HepG2 (cell line): ENCODE measurements around the gene ABI3. TPM values are rescaled to one million over a fixed set of nuclear protein-coding genes. Genes with fewer than 3 reads are reported as not detected.

Experiments
- ATAC-seq: fragments of 200-7000 bp; cut with Tn5 transposase; 3 replicates; pipeline ENCODE4 v1.9.1; 2020; ENCODE audit warnings: mild to moderate bottlenecking, moderate library complexity
- BruUV-seq: library from RNA; stranded (reverse); fragments of 400-500 nt; replicated peaks from 2 replicates; lab custom pipeline; 2021; lab: Mats Ljungman, UMichigan
- CTCF ChIA-PET: fragments of 300-600 bp; formaldehyde crosslinking; extraction: SDS; loops from one replicate; lab custom pipeline; 2021; ENCODE audit warnings: low total read pairs, inconsistent platforms, low intra/inter-chr PET ratio; lab: Yijun Ruan, JAX
- POLR2A ChIA-PET: fragments of 350-600 bp; sonication (Branson Sonifier 250); formaldehyde crosslinking; loops from one replicate; lab custom pipeline; 2020; ENCODE audit warnings: antibody characterized with exemption, inconsistent platforms; lab: Yijun Ruan, JAX
- DNase-seq: peaks from one replicate; pipeline ENCODE4 v3.0.0-alpha.2; 2015; ENCODE audit warnings: low spot score
- FAIRE-seq: peaks from 3 replicates; lab custom pipeline; 2011; peaks lifted over from hg19 to GRCh38; lab: Jason Lieb, UNC
- H2AFZ ChIP-seq: one replicate; pipeline ENCODE4 v1.6.1; 2011; ENCODE audit warnings: low read length, inconsistent platforms
- H3K27ac ChIP-seq: fragments of 300-600 bp; 3 replicates; pipeline ENCODE4 v1.8.0; 2011; ENCODE audit warnings: mixed run types, mild to moderate bottlenecking, mixed read lengths, low read length, inconsistent platforms; ENCODE audit not compliant: insufficient read depth; ENCODE audit errors: extremely low read length
- H3K27me3 ChIP-seq, 2 experiments: fragments of 200-600 bp in 1 of 2; 2 replicates in 1 of 2; 3 replicates in 1 of 2; pipeline versions ENCODE4 v1.6.0 to v1.8.0; 2011; ENCODE audit warnings: low read length in 2 of 2, mild to moderate bottlenecking in 2 of 2, moderate library complexity in 2 of 2, inconsistent platforms in 1 of 2; ENCODE audit not compliant: insufficient read depth in 2 of 2, control insufficient read depth in 1 of 2
- H3K36me3 ChIP-seq, 2 experiments: fragments of 200-600 bp in 1 of 2; replicated peaks in 1 of 2; 2 replicates in 1 of 2; 3 replicates in 1 of 2; pipeline versions ENCODE4 v1.5.1 to v1.8.0; 2011; ENCODE audit warnings: low read length in 2 of 2, inconsistent platforms in 1 of 2; ENCODE audit not compliant: insufficient read depth in 2 of 2, control insufficient read depth in 1 of 2
- H3K4me1 ChIP-seq: 2 replicates; pipeline ENCODE4 v1.5.1; 2012; ENCODE audit warnings: low read length, inconsistent platforms; ENCODE audit not compliant: insufficient read depth
- H3K4me2 ChIP-seq: 2 replicates; pipeline ENCODE4 v1.6.0; 2011; ENCODE audit warnings: low read depth, low read length, inconsistent platforms
- H3K4me3 ChIP-seq, 3 experiments: fragments of 200-600 bp in 1 of 3; sonication (generic), shearing (Covaris generic) in 1 of 3; replicated peaks in 1 of 3; 2 replicates each; pipeline ENCODE4 v1.5.1; 2011 to 2016; ENCODE audit warnings: low read length in 3 of 3, inconsistent platforms in 2 of 3, low read depth in 2 of 3, mild to moderate bottlenecking in 2 of 3, control low read depth in 1 of 3, mixed read lengths in 1 of 3; ENCODE audit not compliant: insufficient read depth in 1 of 3
- H3K79me2 ChIP-seq: one replicate; pipeline ENCODE4 v1.6.1; 2011; ENCODE audit warnings: low read length, inconsistent platforms; ENCODE audit not compliant: insufficient read depth
- H3K9ac ChIP-seq: 2 replicates; pipeline ENCODE4 v1.6.0; 2011; ENCODE audit warnings: mild to moderate bottlenecking, low read depth, low read length, inconsistent platforms; ENCODE audit not compliant: insufficient read depth
- H3K9me3 ChIP-seq: 2 replicates; pipeline ENCODE4 v1.5.1; 2012; ENCODE audit warnings: mild to moderate bottlenecking, low read length
- H4K20me1 ChIP-seq: 2 replicates; pipeline ENCODE4 v1.6.0; 2011; ENCODE audit warnings: inconsistent platforms, mild to moderate bottlenecking, low read length, moderate library complexity; ENCODE audit not compliant: insufficient read depth
- ATM ChIP-seq: fragments of 450-650 bp; IDR thresholded peaks from 2 replicates; pipeline ENCODE4 v1.7.1; 2017; ENCODE audit warnings: mild to moderate bottlenecking, borderline replicate concordance
- BCL3 ChIP-seq: sonication (generic); formaldehyde crosslinking; IDR thresholded peaks from 2 replicates; pipeline ENCODE4 v1.5.1; 2020; ENCODE audit warnings: mild to moderate bottlenecking, missing genetic modification reagents, moderate library complexity
- BCL6 ChIP-seq: IDR thresholded peaks from 2 replicates; pipeline ENCODE4 v1.6.1; 2016; ENCODE audit warnings: missing genetic modification reagents, missing compliant biosample characterization
- CEBPB ChIP-seq: IDR thresholded peaks from 2 replicates; pipeline ENCODE4 v1.6.1; 2011; ENCODE audit warnings: low read depth, low read length, improper control_type of control experiment, borderline replicate concordance
- EED ChIP-seq: sonication (generic); formaldehyde crosslinking; IDR thresholded peaks from 2 replicates; pipeline ENCODE4 v1.5.0; 2020; ENCODE audit warnings: mild to moderate bottlenecking, missing genetic modification reagents
- KMT2B ChIP-seq: IDR thresholded peaks from 2 replicates; pipeline ENCODE4 v1.6.1; 2016; ENCODE audit warnings: missing genetic modification reagents, missing compliant biosample characterization
- MAFF ChIP-seq: IDR thresholded peaks from 2 replicates; pipeline ENCODE4 v1.6.1; 2011; ENCODE audit warnings: low read depth, low read length, improper control_type of control experiment
- MAFK ChIP-seq, 2 experiments: IDR thresholded peaks in 1 of 2; conservative IDR thresholded peaks in 1 of 2; 2 replicates each; pipeline ENCODE4 v1.6.1; 2011; ENCODE audit warnings: improper control_type of control experiment in 2 of 2, low read length in 2 of 2
- NFE2L2 ChIP-seq: fragments of 150-350 bp; IDR thresholded peaks from 2 replicates; pipeline ENCODE4 v1.6.1; 2014; ENCODE audit warnings: low read length
- NFIC ChIP-seq: IDR thresholded peaks from 2 replicates; pipeline ENCODE4 v1.6.1; 2012; ENCODE audit warnings: mild to moderate bottlenecking, low read length, inconsistent platforms
- SP1 ChIP-seq, 2 experiments: fragments of 450-650 bp in 1 of 2; sonication (generic) in 1 of 2; formaldehyde crosslinking in 1 of 2; IDR thresholded peaks; 2 replicates each; pipeline versions ENCODE4 v1.4.0 to v1.6.1; 2016 to 2020; ENCODE audit warnings: missing genetic modification reagents in 1 of 2
- SSRP1 ChIP-seq: IDR thresholded peaks from 2 replicates; pipeline ENCODE4 v1.6.1; 2016; ENCODE audit warnings: control low read depth
- SYNCRIP ChIP-seq: fragments of 200-400 bp; formaldehyde crosslinking; IDR thresholded peaks from 2 replicates; pipeline ENCODE4 v1.6.1; 2018; ENCODE audit warnings: mild to moderate bottlenecking, low read depth, low read length; ENCODE audit not compliant: insufficient read depth
- ZBTB21 ChIP-seq: sonication (generic); formaldehyde crosslinking; IDR thresholded peaks from 2 replicates; pipeline ENCODE4 v1.4.0; 2020; ENCODE audit warnings: missing genetic modification reagents
- ZBTB44 ChIP-seq: sonication (generic); formaldehyde crosslinking; IDR thresholded peaks from 2 replicates; pipeline ENCODE4 v1.4.0; 2020; ENCODE audit warnings: missing genetic modification reagents
- ZNF614 ChIP-seq: IDR thresholded peaks from 2 replicates; pipeline ENCODE4 v1.6.1; 2018; ENCODE audit warnings: missing biosample characterization, missing genetic modification reagents, inconsistent platforms, borderline replicate concordance
- WGBS: methylation state at CpG from one replicate; pipeline ENCODE4 v1.1.6; 2017; ENCODE audit warnings: low lambda C conversion rate; 5-methylcytosine and 5-hydroxymethylcytosine counted together
- in situ Hi-C: cut with HindIII; loops from 2 replicates; pipeline ENCODE4 v1.10.0; 2017; ENCODE audit warnings: low pct_unique_long_range_greater_than_20kb; ENCODE audit not compliant: extremely low pct_ligation_motif_present
- intact Hi-C: fragments of 100-400 bp; cut with micrococcal nuclease; formaldehyde crosslinking; loops from one replicate; pipeline ENCODE4 v1.10.0; 2022; ENCODE audit not compliant: unreplicated experiment
- polyA plus RNA-seq, 8 experiments: library from polyadenylated mRNA; depleted of rRNA in 3 of 8; stranded (reverse) in 7 of 8; unstranded in 1 of 8; fragments of >200 nt; fragmentation: Illumina TruSeq in 4 of 8; extraction: Trizol in 4 of 8; gene quantifications; 2 replicates each; pipeline versions ENCODE4 v1.2.1 to v1.2.3, GENCODE V29; 2011 to 2016; ENCODE audit warnings: low read depth in 4 of 8, missing spikeins in 1 of 8, mixed read lengths in 1 of 8; ENCODE audit not compliant: insufficient read depth in 1 of 8
- total RNA-seq, 5 experiments: library from RNA; depleted of rRNA; stranded (reverse); fragments of >200 nt; fragmentation: Illumina TruSeq; extraction: Trizol; gene quantifications; 2 replicates each; pipeline ENCODE4 v1.2.3, GENCODE V29; 2016; ENCODE audit warnings: low read depth in 1 of 5

Gene ABI3
- total and polyA plus RNA-seq, 2 of the 13 experiments (the other 11 are each of a cell fraction or from before 2014, with no cell fraction given) = not detected

DNA sequence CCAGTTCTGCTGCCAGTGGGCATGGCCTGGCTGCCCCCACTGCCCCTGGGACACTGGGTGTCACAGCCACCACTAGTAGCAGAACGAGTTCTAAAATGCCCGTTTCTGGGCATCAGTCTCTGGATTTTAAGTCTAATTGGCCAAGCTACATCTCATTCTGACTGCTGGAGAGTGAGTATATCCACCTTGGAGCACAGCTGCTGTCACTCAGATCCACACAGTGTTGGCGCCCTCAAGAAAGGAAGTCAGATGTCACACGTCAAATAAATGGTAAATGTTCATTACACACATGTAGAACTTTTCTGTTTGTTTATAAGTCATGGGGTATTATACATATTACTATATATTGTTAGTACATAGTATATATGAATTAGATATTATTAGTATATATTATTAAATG, 19.6 kb upstream of the ABI3 start:
- no peak overlapping the region for H3K9ac ChIP-seq

DNA sequence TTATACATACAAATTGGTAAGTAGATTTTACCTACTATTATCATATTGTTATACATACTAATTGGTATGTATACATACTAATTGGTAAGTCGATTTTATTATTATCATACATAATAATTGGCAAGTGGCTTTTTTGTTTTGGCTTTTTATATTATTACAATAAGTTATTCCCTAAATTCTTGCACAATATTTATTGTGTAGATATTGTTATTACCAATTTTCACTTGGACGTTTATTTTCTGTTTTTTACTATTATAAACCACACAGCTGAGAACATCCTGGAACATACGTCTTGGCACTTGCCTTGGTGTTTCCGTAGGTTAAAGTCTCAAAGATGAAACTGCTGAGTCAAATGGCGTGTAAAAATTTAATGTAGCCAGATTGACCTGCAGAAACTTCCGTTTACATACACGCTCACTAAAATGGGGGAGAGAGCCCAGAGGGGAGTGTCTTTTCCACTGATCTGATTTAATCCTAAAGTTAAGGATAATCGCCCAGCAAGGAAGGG, 19.0 kb upstream of the ABI3 start:
- FAIRE-seq = no peak
- H4K20me1 ChIP-seq = no peaks in the 10 kb centered on the region
- intact Hi-C loops (loop anchor here (5.0 kb wide), 1 partner anchor 84 kb away; no protein-coding TSS in a partner anchor), in situ Hi-C loops (no loop called here)
- H3K27me3 ChIP-seq = peaks cover 0 to 2% of the 10 kb centered on the region in 2 experiments; a peak in 1 of 5 replicates
- no peak for DNase-seq
- H3K4me1 ChIP-seq = peaks cover 18% of the 10 kb centered on the region
- no peaks in the 10 kb centered on the region for H3K36me3 ChIP-seq
- H3K4me3 ChIP-seq = peak overlapping the region; percentile 75 to 80 (median 76)
- H3K79me2 ChIP-seq = no peaks in the 10 kb centered on the region
- ATAC-seq = no peak
- peak overlapping the region; percentile 77 for H3K4me2 ChIP-seq
- under 1% methylated on average over 8 of the region's 8 CpGs for WGBS
- ChIA-PET CTCF (no interaction called here), POLR2A (interaction anchor here (0.7 to 3.1 kb wide), 9 partner anchors 8 to 572 kb away, joined by 3 to 16 read pairs (median 4); partner anchors contain the start of gene FAM117A)
- BruUV-seq = TSS peak; percentile 94
- TF ChIP-seq KMT2B (CRISPR knock-in tag) = no peak
- peak; percentile 30 to 39; a peak in 2 of 4 replicates for TF ChIP-seq MAFK (conservative IDR thresholded peaks at IDR 0.05 in 1 of 2, IDR thresholded peaks at IDR 0.05 in 1 of 2; ENCODE audit: low read length in 2 of 2)
- TF ChIP-seq SSRP1 (CRISPR knock-in tag) = 0 out of 2 replicates have a peak, but pooled peaks have one; percentile 40
- TF ChIP-seq ZNF614 = no peak
- no peak for TF ChIP-seq SYNCRIP
- peak; percentile 34; the same call in 1 of the 2 replicates for TF ChIP-seq CEBPB
- peak; percentile 26; the same call in 1 of the 2 replicates for TF ChIP-seq NFE2L2
- TF ChIP-seq BCL6 (CRISPR knock-in tag) = no peak
- TF ChIP-seq MAFF = peak; percentile 33; the same call in 1 of the 2 replicates
- no peak for TF ChIP-seq BCL3
- TF ChIP-seq ZBTB21 (CRISPR knock-in tag) = 0 out of 2 replicates have a peak, but pooled peaks have one; percentile 17
- 0 out of 2 replicates have a peak, but pooled peaks have one; percentile 14 for TF ChIP-seq ZBTB44 (CRISPR knock-in tag)
- TF ChIP-seq ATM = no peak
- peak; percentile 19; the same call in 1 of the 2 replicates for TF ChIP-seq NFIC
- H3K27ac ChIP-seq = peak overlapping the region; percentile 88
- peak overlapping the region; percentile 82 for H2AFZ ChIP-seq
- H3K9ac ChIP-seq = peak overlapping the region; percentile 84
- H3K9me3 ChIP-seq = no peaks in the 10 kb centered on the region

More for the DNA sequence above, 19.6 kb upstream of the ABI3 start:
- intact Hi-C loops = loop anchor here (5.0 kb wide), 1 partner anchor 84 kb away; no protein-coding TSS in a partner anchor
- BruUV-seq = no TSS peak
- Histone ChIP-seq H3K4me2 (peak overlapping the region; percentile 19; the same call in 1 of the 2 replicates), H2AFZ (no peak overlapping the region), H3K27ac (no peak overlapping the region), H4K20me1 (no peaks in the 10 kb centered on the region), H3K27me3 (peaks cover 0 to 2% of the 10 kb centered on the region in 2 experiments; a peak in 1 of 5 replicates), H3K79me2 (no peaks in the 10 kb centered on the region), H3K4me1 (peaks cover 18% of the 10 kb centered on the region), H3K9me3 (0 out of 2 replicates have a peak, but pooled peaks cover under 1% of the 10 kb centered on the region)
- DNase-seq (no peak), ATAC-seq (no peak)
- ChIA-PET CTCF (no interaction called here), POLR2A (interaction anchor here (3.1 kb wide), 1 partner anchor 122 kb away, joined by 16 read pairs; no protein-coding TSS in a partner anchor)
- 54% methylated on average over 4 of the region's 4 CpGs for WGBS
- TF ChIP-seq SP1 (IDR thresholded peaks at IDR 0.05) = no peak
- TF ChIP-seq SP1 (CRISPR knock-in tag; IDR thresholded peaks at IDR 0.05) = no peak
- 0 out of 2 replicates have a peak, but pooled peaks have one; percentile 15 for TF ChIP-seq EED (CRISPR knock-in tag)
- TF ChIP-seq, all 625 proteins: peak for 1
- FAIRE-seq = no peak
- H3K4me3 ChIP-seq = no peak overlapping the region
- in situ Hi-C loops = no loop called here
- no peaks in the 10 kb centered on the region for H3K36me3 ChIP-seq
